ENCODE measurements around the gene BBS9.

The BBS9 gene

GRCh38 chr7:33201821-33202220, 72.5 kb downstream of the BBS9 start:
- no peak for DNase-seq
- Histone ChIP-seq H3K9me3 (replicated peaks; ENCODE audit: insufficient read depth, low read length) (no peaks in the 10 kb centered on the region), H3K4me1 (ENCODE audit: low read length) (no peaks in the 10 kb centered on the region), H3K9ac (ENCODE audit: low read length) (no peak overlapping the region), H4K20me1 (ENCODE audit: insufficient read depth, low read length) (no peaks in the 10 kb centered on the region), H3K36me3 (replicated peaks; ENCODE audit: insufficient read depth, low read length) (no peaks in the 10 kb centered on the region), H3K9me2 (replicated peaks; ENCODE audit: insufficient read depth, low read length) (no peaks in the 10 kb centered on the region), H3K27ac (ENCODE audit: low read length) (no peak overlapping the region), H3K4me2 (ENCODE audit: low read depth, low read length) (no peak overlapping the region), H2AFZ (ENCODE audit: low read length) (no peak overlapping the region), H3K79me2 (ENCODE audit: low read length) (no peaks in the 10 kb centered on the region), H3K4me3 (ENCODE audit: low read length) (no peak overlapping the region), H3K27me3 (replicated peaks; ENCODE audit: insufficient read depth, low read length) (no peaks in the 10 kb centered on the region), H3F3A (ENCODE audit: insufficient read depth, low read length) (no peaks in the 10 kb centered on the region)
- TF ChIP-seq EZH2 (optimal IDR thresholded peaks at IDR 0.05; ENCODE audit: low read depth, low read length) (no peak), EZH2phosphoT487 (IDR thresholded peaks at IDR 0.05; ENCODE audit: low read length) (no peak), CTCF (IDR thresholded peaks at IDR 0.05; ENCODE audit: low read length) (no peak)

GRCh38 chr7:33210958-33211357, 81.6 kb downstream of the BBS9 start:
- Histone ChIP-seq H3K79me2 (ENCODE audit: low read length) (no peaks in the 10 kb centered on the region), H3K36me3 (replicated peaks; ENCODE audit: insufficient read depth, low read length) (no peaks in the 10 kb centered on the region), H3K4me3 (ENCODE audit: low read length) (no peak overlapping the region), H3K27ac (ENCODE audit: low read length) (no peak overlapping the region), H2AFZ (ENCODE audit: low read length) (no peak overlapping the region), H3F3A (ENCODE audit: insufficient read depth, low read length) (no peaks in the 10 kb centered on the region), H3K9me2 (replicated peaks; ENCODE audit: insufficient read depth, low read length) (no peaks in the 10 kb centered on the region), H3K9me3 (replicated peaks; ENCODE audit: insufficient read depth, low read length) (no peaks in the 10 kb centered on the region), H4K20me1 (ENCODE audit: insufficient read depth, low read length) (no peaks in the 10 kb centered on the region), H3K4me2 (ENCODE audit: low read depth, low read length) (no peak overlapping the region), H3K27me3 (replicated peaks; ENCODE audit: insufficient read depth, low read length) (no peaks in the 10 kb centered on the region), H3K4me1 (ENCODE audit: low read length) (no peaks in the 10 kb centered on the region), H3K9ac (ENCODE audit: low read length) (no peak overlapping the region)
- TF ChIP-seq EZH2phosphoT487 (IDR thresholded peaks at IDR 0.05; ENCODE audit: low read length), result no peak
- no peak for TF ChIP-seq CTCF (IDR thresholded peaks at IDR 0.05; ENCODE audit: low read length)
- TF ChIP-seq EZH2 (optimal IDR thresholded peaks at IDR 0.05; ENCODE audit: low read depth, low read length), result no peak
- no peak for DNase-seq

- no peak for TF ChIP-seq CTCF (IDR thresholded peaks at IDR 0.05; ENCODE audit: low read length)
- no peak for TF ChIP-seq EZH2 (optimal IDR thresholded peaks at IDR 0.05; ENCODE audit: low read depth, low read length)
- TF ChIP-seq EZH2phosphoT487 (IDR thresholded peaks at IDR 0.05; ENCODE audit: low read length), result no peak
- H3K36me3 ChIP-seq (replicated peaks; ENCODE audit: insufficient read depth, low read length), result no peaks in the 10 kb centered on the region
Measured at GRCh38 chr7:33212144-33212543, 82.8 kb downstream of the BBS9 start.

More at GRCh38 chr7:33212144-33212543, 82.8 kb downstream of the BBS9 start:
- Histone ChIP-seq H3K4me3 (ENCODE audit: low read length) (no peak overlapping the region), H3K9ac (ENCODE audit: low read length) (no peak overlapping the region), H3K27ac (ENCODE audit: low read length) (no peak overlapping the region), H3K27me3 (replicated peaks; ENCODE audit: insufficient read depth, low read length) (no peaks in the 10 kb centered on the region), H4K20me1 (ENCODE audit: insufficient read depth, low read length) (no peaks in the 10 kb centered on the region), H3F3A (ENCODE audit: insufficient read depth, low read length) (no peaks in the 10 kb centered on the region), H3K4me2 (ENCODE audit: low read depth, low read length) (no peak overlapping the region), H3K4me1 (ENCODE audit: low read length) (no peaks in the 10 kb centered on the region), H2AFZ (ENCODE audit: low read length) (no peak overlapping the region), H3K9me2 (replicated peaks; ENCODE audit: insufficient read depth, low read length) (no peaks in the 10 kb centered on the region), H3K9me3 (replicated peaks; ENCODE audit: insufficient read depth, low read length) (no peaks in the 10 kb centered on the region), H3K79me2 (ENCODE audit: low read length) (no peaks in the 10 kb centered on the region)
- no peak for DNase-seq
